ENCODE measurements around the gene TSPAN18. TPM values are rescaled to one million over a fixed set of nuclear protein-coding genes. Genes with fewer than 3 reads are reported as not detected.

The TSPAN18 gene
- total RNA-seq, 1 experiment from 2014 or later, result 21.3 TPM

DNA sequence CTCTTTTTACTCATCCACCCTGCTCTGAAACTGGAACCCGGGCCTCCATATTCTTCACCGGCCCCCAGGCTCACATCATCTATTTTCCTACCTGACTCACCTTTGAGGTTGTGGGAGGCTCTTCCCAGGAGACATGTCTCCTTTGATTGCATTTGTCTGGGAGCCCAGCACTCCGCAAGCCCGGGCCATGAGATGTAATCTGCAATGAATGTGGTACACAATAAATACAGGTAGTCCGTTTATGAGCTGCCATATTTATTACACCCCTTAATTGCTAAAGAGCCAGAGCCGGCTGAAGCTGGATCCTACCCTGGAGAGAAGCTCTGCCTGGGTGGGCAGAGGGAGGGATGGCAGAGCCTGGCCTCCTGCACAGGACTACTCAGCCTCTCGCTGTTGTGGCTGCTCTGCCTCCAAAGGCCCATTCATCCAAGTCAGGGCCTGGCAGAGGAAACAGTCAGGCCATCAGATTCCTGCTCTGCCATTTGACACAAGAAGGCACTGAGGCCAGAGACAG, 174.4 kb downstream of the TSPAN18 start:
- DNase-seq (ENCODE audit: low read depth, low spot score) (no peak), ATAC-seq (no peak)
- H3K4me3 ChIP-seq (ENCODE audit: low read depth in 2 of 2, low read length in 2 of 2), result no peak overlapping the region
- in situ Hi-C loops (cut with HindIII; ENCODE audit: low pct_unique_long_range_greater_than_20kb, low sequenced_read_pairs) (no loop called here), intact Hi-C loops (cut with micrococcal nuclease; ENCODE audit: unreplicated experiment) (loop anchor here (10.0 kb wide), 1 partner anchor 336 kb away; the partner anchor contains the start of gene CD82)
- TF ChIP-seq, protein P1, sequence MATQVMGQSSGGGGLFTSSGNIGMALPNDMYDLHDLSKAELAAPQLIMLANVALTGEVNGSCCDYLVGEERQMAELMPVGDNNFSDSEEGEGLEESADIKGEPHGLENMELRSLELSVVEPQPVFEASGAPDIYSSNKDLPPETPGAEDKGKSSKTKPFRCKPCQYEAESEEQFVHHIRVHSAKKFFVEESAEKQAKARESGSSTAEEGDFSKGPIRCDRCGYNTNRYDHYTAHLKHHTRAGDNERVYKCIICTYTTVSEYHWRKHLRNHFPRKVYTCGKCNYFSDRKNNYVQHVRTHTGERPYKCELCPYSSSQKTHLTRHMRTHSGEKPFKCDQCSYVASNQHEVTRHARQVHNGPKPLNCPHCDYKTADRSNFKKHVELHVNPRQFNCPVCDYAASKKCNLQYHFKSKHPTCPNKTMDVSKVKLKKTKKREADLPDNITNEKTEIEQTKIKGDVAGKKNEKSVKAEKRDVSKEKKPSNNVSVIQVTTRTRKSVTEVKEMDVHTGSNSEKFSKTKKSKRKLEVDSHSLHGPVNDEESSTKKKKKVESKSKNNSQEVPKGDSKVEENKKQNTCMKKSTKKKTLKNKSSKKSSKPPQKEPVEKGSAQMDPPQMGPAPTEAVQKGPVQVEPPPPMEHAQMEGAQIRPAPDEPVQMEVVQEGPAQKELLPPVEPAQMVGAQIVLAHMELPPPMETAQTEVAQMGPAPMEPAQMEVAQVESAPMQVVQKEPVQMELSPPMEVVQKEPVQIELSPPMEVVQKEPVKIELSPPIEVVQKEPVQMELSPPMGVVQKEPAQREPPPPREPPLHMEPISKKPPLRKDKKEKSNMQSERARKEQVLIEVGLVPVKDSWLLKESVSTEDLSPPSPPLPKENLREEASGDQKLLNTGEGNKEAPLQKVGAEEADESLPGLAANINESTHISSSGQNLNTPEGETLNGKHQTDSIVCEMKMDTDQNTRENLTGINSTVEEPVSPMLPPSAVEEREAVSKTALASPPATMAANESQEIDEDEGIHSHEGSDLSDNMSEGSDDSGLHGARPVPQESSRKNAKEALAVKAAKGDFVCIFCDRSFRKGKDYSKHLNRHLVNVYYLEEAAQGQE (IDR thresholded peaks at IDR 0.05; ENCODE audit: insufficient read depth in 1 of 2, low read depth in 2 of 2, low read length in 1 of 2), result no peak
- no peak for TF ChIP-seq TCF7L2 (IDR thresholded peaks at IDR 0.05; ENCODE audit: low read depth, low read length)
- TF ChIP-seq, protein P2, sequence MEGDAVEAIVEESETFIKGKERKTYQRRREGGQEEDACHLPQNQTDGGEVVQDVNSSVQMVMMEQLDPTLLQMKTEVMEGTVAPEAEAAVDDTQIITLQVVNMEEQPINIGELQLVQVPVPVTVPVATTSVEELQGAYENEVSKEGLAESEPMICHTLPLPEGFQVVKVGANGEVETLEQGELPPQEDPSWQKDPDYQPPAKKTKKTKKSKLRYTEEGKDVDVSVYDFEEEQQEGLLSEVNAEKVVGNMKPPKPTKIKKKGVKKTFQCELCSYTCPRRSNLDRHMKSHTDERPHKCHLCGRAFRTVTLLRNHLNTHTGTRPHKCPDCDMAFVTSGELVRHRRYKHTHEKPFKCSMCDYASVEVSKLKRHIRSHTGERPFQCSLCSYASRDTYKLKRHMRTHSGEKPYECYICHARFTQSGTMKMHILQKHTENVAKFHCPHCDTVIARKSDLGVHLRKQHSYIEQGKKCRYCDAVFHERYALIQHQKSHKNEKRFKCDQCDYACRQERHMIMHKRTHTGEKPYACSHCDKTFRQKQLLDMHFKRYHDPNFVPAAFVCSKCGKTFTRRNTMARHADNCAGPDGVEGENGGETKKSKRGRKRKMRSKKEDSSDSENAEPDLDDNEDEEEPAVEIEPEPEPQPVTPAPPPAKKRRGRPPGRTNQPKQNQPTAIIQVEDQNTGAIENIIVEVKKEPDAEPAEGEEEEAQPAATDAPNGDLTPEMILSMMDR (IDR thresholded peaks at IDR 0.05), result no peak
- no peak for TF ChIP-seq POLR2AphosphoS5 (IDR thresholded peaks at IDR 0.05; ENCODE audit: low read depth, low read length)
- no peak for TF ChIP-seq SIN3A (IDR thresholded peaks at IDR 0.05; ENCODE audit: borderline replicate concordance, insufficient read depth, low read depth, low read length)
- no peaks in the 10 kb centered on the region; the same call in 1 of the 2 replicates for H3K4me1 ChIP-seq (ENCODE audit: control insufficient read depth, insufficient read depth, low read length)
- H3K27ac ChIP-seq (ENCODE audit: low read length), result no peak overlapping the region
- no peaks in the 10 kb centered on the region for H3K9me3 ChIP-seq (ENCODE audit: control insufficient read depth, insufficient read depth, low read depth, low read length)
- ChIA-PET POLR2A (no interaction called here), CTCF (no interaction called here)
- H3K27me3 ChIP-seq (ENCODE audit: control insufficient read depth, insufficient read depth, low read length), result no peaks in the 10 kb centered on the region
- no TSS peak for BruUV-seq (replicated peaks)
- H3K36me3 ChIP-seq (ENCODE audit: control insufficient read depth, insufficient read depth, low read length), result no peaks in the 10 kb centered on the region

DNA sequence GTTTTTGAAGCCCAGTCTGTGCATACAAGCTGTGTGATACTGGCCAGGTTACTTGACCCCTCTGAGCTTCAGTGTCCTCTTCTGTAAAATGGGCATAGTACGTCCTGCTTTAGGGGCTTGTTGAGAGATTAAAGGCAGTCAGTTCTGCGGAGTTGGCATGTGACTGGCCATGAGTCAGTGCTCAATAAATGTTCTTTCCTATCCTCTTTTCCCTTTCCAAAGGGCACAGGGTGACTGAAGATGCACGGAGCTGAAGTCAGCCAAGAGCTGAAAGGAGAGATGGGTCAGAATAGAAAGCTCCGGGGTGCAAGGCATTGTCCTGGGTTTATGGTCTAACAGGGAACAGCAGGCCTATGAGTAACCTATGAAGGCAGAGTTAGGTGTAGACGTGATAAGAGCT, 175.0 kb downstream of the TSPAN18 start:
- ChIA-PET CTCF (interaction anchor here (0.6 kb wide), 1 partner anchor 181 kb away, joined by 5 read pairs; no protein-coding TSS in a partner anchor), POLR2A (no interaction called here)
- Histone ChIP-seq H3K4me1 (ENCODE audit: control insufficient read depth, insufficient read depth, low read length) (no peaks in the 10 kb centered on the region; the same call in 1 of the 2 replicates), H3K27me3 (ENCODE audit: control insufficient read depth, insufficient read depth, low read length) (no peaks in the 10 kb centered on the region), H3K36me3 (ENCODE audit: control insufficient read depth, insufficient read depth, low read length) (no peaks in the 10 kb centered on the region), H3K27ac (ENCODE audit: low read length) (no peak overlapping the region), H3K4me3 (ENCODE audit: low read depth in 2 of 2, low read length in 2 of 2) (no peak overlapping the region), H3K9me3 (ENCODE audit: control insufficient read depth, insufficient read depth, low read depth, low read length) (no peaks in the 10 kb centered on the region)
- DNase-seq (ENCODE audit: low read depth, low spot score) (no peak), ATAC-seq (no peak)
- intact Hi-C loops (cut with micrococcal nuclease; ENCODE audit: unreplicated experiment) (loop anchor here (10.0 kb wide), 1 partner anchor 337 kb away; the partner anchor contains the start of gene CD82), in situ Hi-C loops (cut with HindIII; ENCODE audit: low pct_unique_long_range_greater_than_20kb, low sequenced_read_pairs) (no loop called here)
- no TSS peak for BruUV-seq (replicated peaks)
- TF ChIP-seq TCF7L2 (IDR thresholded peaks at IDR 0.05; ENCODE audit: low read depth, low read length), result no peak
- no peak for TF ChIP-seq POLR2AphosphoS5 (IDR thresholded peaks at IDR 0.05; ENCODE audit: low read depth, low read length)
- TF ChIP-seq, protein P1 (IDR thresholded peaks at IDR 0.05; ENCODE audit: insufficient read depth in 1 of 2, low read depth in 2 of 2, low read length in 1 of 2), result no peak
- TF ChIP-seq SIN3A (IDR thresholded peaks at IDR 0.05; ENCODE audit: borderline replicate concordance, insufficient read depth, low read depth, low read length), result no peak
- TF ChIP-seq, protein P2 (IDR thresholded peaks at IDR 0.05), result no peak

Measured in Panc1 (cell line).